GM19328 (cell line): Measurements from ENCODE around the gene RASAL2.
"Not testable (repeated sequence)": the region's sequence is repeated elsewhere in the genome, so short reads cannot be mapped to it uniquely, and the experiment has no call there.

Source experiments
- ATAC-seq: cut with Tn5 transposase; IDR thresholded peaks from one replicate; pipeline ENCODE4 v1.9.1; 2021; ENCODE audit warnings: mild to moderate bottlenecking, moderate library complexity; ENCODE audit not compliant: unreplicated experiment

Gene RASAL2

DNA sequence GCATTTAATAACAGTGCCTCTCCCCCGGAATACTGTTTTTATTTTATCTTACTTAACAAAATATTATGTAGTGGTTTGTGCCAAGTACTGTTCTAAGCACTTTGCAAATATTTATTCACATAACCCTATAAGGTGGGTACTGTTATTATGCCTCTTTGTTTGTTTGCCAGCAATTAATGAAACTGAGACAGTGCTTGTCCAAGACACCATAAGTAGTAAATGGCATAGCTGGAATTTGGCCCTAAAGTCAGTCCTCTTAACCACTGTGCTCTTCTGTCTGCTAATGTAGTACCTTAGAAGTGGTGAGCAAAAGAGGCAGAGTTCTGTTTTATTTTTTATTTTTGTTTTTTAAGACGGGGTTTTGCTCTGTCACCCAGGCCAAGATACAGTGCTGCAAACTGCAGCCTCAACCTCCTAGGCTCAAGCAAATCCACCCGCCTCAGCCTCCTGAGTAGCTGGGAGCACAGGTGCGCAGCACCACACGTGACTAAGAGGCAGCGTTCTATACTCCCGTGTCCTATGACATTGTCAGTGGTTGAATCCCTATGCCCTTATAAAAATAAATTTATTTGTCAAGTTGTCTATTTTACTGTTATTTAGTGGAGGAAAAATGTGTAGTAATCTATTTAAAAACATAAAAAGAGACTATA is 237.1 kb downstream of the RASAL2 start:
- ATAC-seq, result no peak

DNA sequence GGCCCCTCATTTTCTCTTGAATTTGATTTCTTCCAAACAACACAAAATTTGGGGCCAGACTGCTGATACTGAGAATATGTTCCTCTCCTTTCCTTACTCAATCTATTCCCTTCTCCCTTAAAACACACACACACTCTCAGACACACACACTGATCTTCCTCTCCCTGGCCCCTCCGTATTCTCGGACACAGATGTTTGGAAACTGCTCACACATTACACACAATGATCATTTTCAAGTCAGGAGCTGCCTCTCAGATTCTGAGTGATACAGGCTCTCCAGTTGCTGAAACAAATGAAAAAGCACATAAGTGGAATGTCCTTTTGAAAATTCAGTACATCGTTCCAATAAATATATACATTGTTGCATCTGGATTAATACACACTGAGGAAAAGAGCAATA is 241.5 kb downstream of the RASAL2 start:
- no peak for ATAC-seq

DNA sequence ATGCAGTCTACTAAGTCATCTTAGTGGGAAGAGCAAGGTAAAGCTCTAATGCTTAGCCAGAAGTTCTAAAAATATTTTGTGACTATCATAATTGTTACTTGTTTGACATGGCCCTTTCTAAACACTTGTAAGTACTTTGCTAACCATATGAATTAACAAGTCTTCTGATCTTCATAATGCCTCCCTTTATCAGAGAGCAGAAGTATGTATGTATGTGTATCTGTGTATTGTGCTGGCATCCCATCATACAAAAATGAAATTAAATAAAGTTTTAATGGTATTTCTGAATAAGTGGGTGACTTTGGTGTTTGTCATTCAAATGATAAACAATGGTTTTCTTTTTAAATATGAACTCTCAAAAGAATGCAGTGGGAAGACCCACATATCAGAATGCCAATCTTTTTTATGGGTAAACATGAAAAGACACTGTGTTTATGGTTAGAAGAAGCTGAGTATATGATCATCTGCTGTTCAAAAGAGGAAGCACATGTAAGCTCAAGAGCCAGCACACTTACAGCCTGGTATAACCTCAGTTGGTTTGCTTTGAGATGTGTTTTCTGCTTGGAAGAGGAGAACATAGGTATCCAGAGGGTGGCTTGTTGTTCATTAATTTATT is 243.3 kb downstream of the RASAL2 start:
- ATAC-seq, result no peak

DNA sequence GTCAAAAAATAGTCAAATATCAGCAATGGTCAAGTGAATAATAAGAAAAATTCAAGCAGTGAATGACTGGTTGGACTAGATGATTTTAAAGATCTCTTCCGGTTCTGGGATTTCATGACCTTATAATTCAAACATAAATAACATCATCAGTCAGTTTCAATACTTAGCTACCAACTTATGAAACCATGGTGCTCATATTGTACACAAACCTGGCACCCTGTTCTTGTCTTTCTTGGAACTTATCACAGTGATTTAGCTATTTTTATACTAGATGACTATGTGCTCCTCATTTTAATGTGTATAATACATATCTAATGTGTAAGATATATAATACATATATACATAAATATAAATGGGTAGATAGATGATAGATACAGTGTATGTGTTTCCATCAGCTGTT is 245.9 kb downstream of the RASAL2 start:
- ATAC-seq, result no peak

- no peak for ATAC-seq
Observed at GRCh38 chr1:178341261-178341956, 247.5 kb downstream of the RASAL2 start.

- no peak for ATAC-seq
Observed at GRCh38 chr1:178342745-178343144, 248.8 kb downstream of the RASAL2 start.

DNA sequence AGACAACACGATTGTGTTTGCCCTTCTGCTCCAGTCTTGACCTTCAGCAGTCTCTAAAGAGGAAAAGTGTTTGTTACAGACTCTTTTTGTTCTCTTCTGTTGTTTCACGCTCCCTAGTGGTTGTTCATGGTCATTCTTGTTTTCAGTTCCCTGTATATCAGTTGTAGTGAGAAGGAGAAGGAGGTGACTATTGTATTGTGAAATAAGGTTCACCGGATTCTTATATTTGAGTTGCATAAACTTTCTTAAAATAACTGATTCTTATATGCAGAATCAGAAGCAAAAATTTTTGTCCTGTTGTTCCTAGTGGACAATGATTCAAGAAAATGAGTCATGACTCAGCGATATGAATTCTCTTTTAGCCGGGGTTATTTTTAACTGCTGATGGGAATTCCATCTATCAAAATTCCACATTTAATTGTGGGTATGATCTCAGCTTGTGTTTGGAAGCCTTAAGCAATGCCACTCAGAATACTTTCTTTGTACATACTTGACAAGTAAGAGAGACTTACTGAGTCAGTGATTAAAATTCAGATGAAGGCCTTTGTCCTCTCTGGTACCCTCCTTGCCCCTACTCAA is 250.7 kb downstream of the RASAL2 start:
- no peak for ATAC-seq

- no peak for ATAC-seq
Observed at GRCh38 chr1:178345238-178345637, 251.3 kb downstream of the RASAL2 start.

GRCh38 chr1:178345807-178346206 is 251.9 kb downstream of the RASAL2 start:
- no peak for ATAC-seq

- ATAC-seq, result no peak
Observed at GRCh38 chr1:178349801-178350200, 255.9 kb downstream of the RASAL2 start.

- not testable (repeated sequence) for ATAC-seq
Observed at GRCh38 chr1:178351911-178352310, 258.0 kb downstream of the RASAL2 start.

GRCh38 chr1:178352790-178353416 is 259.0 kb downstream of the RASAL2 start:
- no peak for ATAC-seq

- ATAC-seq, result no peak
Observed at GRCh38 chr1:178353524-178353923, 259.6 kb downstream of the RASAL2 start.

GRCh38 chr1:178354816-178355215 is 260.9 kb downstream of the RASAL2 start:
- no peak for ATAC-seq

- no peak for ATAC-seq
Observed at GRCh38 chr1:178356299-178356698, 262.4 kb downstream of the RASAL2 start.

DNA sequence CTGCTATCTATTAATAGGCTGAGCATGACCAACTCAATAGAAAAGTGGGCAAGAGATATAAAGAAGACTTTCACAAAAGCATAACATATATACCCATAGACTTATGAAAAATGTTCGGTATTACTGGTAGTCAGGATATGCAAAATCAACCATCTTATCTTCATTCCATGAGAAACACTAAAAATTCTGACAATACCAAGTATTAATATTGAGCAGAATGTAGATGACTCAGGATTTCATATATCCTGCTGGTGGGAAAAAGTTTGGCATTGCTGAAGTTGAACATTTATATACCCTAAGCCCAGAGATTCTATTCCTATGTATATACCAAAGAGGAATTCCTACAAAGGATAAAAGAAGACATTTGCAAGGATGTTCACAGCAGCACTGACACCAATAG is 264.6 kb downstream of the RASAL2 start:
- ATAC-seq, result no peak

- ATAC-seq, result no peak
Observed at GRCh38 chr1:178360421-178360820, 266.5 kb downstream of the RASAL2 start.

DNA sequence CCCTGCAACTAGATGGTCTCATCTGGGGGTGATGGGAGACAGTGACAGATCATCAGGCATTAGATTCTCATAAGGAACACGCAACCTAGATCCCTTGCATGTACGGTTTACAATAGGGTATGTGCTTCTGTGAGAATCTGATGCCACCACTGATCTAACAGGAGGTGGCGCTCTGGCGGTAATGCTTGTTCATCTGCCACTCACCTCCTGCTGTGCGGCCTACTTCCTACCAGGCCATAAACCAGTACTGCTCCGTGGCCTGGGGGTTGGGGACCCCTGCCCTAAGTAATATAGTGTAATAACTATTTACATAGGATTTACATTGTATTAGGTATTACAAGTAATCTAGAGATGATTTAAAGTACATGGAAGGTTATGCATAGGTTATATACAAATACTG is 267.9 kb downstream of the RASAL2 start:
- ATAC-seq, result no peak

DNA sequence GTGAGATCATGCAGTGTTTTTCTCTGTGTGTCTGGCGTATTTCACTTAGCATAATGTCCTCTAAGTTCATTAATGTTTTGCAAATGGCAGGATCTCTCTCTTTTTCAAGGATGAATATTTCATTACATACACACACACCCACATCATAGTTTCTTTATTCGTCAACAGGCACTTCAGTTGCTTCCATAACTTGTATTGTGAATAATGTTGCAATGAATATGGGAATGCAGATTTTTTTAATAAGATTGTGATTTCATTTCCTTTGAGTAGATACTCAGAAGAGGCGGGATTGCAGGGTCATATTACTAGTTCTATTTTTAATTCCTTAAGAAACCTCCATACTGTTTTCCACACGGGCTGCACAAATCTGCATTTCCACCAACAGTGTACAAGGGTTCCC is 268.8 kb downstream of the RASAL2 start:
- ATAC-seq, result no peak

DNA sequence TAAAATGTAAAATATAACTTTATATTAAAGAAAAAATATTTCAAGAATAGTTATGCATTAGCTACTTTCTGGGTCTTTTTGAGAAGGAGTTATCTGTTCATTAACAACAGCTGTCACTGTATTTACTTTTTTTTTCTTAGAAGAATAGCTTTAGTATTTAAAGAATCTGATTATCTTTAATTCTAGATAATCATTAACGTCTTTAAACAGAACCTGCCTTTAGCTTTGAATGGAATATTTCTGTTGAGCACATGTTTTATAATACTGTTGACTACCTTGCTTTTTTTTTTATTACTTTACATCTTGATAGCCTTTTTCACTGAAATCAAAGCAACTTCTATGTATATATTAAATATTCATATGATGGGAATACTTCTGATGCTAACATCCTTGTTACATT is 270.9 kb downstream of the RASAL2 start:
- no peak for ATAC-seq

DNA sequence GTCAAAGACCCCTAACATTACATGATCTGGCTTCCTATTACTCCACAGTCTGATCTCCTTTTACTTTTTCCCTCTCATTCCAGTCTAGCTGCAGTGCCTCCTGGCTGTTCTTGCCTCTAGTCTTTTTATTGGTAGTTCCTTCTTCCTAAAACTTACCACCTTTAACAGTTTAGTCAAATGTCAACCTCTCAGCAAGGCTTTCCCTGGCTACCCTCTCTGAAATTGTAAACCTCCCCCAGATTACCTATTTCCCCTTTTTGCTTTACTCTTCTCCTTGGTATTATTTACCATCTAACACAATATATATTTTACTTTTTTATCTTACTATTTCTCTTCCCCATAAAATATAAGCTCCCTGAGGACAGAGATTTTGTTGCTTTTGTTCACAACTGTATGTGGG is 273.2 kb downstream of the RASAL2 start:
- ATAC-seq, result no peak

DNA sequence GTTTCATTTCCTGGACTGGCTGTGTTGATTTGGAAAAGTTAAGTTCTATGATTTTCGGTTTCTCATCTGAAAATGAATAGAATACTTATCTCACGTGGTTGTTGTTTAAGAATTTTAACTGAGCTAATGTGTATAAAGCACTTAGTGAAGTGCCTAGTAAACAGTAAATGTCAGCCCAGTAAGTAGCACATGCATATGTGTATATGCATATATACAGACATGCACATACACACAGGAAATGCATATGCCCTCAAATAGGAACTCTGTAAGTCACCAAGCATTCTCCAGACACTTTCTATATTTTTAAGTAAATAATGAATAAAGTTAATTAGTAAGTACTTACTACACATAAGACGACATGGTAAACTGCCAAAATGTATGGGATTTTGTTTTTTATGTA is 274.3 kb downstream of the RASAL2 start:
- ATAC-seq, result no peak
